Omental fat pad (tissue), 4 donors: Measurements from ENCODE around the gene HOXC6. TPM values are rescaled to one million over a fixed set of nuclear protein-coding genes. Genes with fewer than 3 reads are reported as not detected.

ENCODE experiments used
- ATAC-seq: fragments of 150-250 bp; one replicate; pipeline ENCODE4 v1.9.1; 2016; ENCODE audit warnings: mild to moderate bottlenecking, moderate library complexity; ENCODE audit not compliant: low FRiP score
- DNase-seq: peaks from one replicate; pipeline ENCODE4 v3.0.0-alpha.2; 2019; ENCODE audit warnings: low spot score
- total RNA-seq, 4 donors: library from RNA; depleted of rRNA; stranded (reverse); fragments of >200 nt; gene quantifications; one replicate each; pipeline ENCODE4 v1.1.0, GENCODE V29; 2016
- TF ChIP-seq, protein P1 (sequence below), 3 donors: fragments of 450-650 bp; IDR thresholded peaks; one replicate each; pipeline ENCODE4 v1.5.1; 2016 to 2017; ENCODE audit warnings: antibody characterized with exemption in 3 of 3, mild to moderate bottlenecking in 3 of 3, moderate library complexity in 2 of 3

The HOXC6 gene
- total RNA-seq, 4 donors from 2014 or later: 0.24 to 1.7 (median 1.2) TPM

DNA sequence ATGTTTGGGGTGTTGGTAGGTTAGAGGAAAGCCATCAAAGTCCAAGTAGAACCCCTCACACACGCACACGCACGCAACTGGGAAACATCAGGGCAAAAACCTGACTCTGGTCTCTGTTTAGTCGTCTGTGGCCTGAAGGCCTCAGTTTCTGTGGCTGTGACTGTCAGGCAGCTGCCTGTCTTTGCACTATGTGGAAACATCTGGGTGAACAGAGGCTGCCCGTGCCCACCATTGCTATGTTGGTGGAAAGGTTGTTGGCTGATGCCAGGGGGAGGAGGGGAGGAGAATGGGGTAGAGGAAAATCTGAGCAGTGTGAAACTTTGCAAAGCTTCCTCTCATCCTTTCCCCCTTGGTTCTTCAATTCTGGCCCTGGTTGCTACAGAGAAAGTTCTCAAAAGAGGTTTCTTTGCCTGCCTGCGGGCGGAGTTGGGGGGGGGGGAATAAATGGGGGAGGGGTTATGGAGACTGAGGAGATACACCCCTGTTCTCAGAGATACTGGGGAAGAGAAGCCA lies 35.8 kb upstream of the HOXC6 start:
- no peak for ATAC-seq

DNA sequence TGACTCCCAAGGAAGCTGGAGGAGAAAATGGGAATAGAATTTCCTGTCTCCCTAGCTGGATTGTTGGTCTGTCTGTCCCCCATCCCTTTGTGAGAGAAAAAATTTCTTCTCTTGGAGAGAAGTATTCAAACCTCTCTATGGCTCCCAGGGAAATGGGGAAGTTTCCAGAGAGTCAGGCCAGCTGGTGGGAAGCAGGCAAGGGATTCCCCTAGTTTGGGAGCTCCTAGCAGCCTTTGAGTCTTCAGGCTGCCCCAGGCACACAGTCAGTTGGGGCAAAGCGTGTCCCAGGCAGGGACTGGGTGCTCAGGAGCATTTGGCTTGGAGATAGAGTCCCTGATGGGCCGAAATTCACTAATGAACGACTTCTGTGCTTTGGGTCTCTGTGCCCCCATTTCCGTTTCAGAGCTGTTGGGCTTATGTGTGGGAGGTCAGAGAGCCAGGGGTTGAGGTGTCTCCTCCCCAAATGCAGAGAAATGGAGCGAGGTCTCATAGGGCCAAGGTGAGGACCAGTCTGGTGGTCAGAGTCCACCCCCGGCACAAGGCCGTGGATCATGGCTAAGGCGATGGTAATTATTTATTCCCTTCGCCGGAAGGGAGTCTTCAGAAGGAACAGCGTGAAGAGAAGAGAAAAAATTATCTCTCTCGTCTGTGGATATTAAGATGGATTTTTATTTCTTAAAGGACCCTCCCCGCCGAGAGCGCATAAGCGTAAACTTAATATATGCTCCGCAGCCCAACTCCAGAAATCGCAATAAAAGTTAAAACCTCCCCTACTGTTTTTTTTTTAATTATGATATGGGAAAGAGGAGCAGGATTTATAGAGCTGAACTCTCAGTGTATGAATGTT lies 34.9 kb upstream of the HOXC6 start:
- DNase-seq (no peak), ATAC-seq (no peak)
- TF ChIP-seq, protein P1, sequence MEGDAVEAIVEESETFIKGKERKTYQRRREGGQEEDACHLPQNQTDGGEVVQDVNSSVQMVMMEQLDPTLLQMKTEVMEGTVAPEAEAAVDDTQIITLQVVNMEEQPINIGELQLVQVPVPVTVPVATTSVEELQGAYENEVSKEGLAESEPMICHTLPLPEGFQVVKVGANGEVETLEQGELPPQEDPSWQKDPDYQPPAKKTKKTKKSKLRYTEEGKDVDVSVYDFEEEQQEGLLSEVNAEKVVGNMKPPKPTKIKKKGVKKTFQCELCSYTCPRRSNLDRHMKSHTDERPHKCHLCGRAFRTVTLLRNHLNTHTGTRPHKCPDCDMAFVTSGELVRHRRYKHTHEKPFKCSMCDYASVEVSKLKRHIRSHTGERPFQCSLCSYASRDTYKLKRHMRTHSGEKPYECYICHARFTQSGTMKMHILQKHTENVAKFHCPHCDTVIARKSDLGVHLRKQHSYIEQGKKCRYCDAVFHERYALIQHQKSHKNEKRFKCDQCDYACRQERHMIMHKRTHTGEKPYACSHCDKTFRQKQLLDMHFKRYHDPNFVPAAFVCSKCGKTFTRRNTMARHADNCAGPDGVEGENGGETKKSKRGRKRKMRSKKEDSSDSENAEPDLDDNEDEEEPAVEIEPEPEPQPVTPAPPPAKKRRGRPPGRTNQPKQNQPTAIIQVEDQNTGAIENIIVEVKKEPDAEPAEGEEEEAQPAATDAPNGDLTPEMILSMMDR (IDR thresholded peaks at IDR 0.05): no peak

More for the DNA sequence above, 35.8 kb upstream of the HOXC6 start:
- no peak for DNase-seq
- TF ChIP-seq, protein P1 (IDR thresholded peaks at IDR 0.05): no peak

DNA sequence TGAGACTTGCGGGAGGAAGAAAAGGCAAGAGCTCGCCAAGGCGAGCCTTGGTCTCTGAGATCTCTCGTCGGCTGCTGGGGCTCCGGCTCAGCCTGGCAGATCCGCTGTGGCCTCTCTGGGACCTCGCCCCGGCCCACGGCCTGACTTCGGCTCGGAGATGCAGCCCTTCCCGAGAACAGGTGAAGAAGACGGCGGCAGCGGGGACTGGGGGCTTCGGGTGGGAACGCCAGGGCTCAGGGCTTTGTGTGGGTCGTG lies 34.3 kb upstream of the HOXC6 start:
- TF ChIP-seq, protein P1 (IDR thresholded peaks at IDR 0.05): no peak
- no peak for DNase-seq

DNA sequence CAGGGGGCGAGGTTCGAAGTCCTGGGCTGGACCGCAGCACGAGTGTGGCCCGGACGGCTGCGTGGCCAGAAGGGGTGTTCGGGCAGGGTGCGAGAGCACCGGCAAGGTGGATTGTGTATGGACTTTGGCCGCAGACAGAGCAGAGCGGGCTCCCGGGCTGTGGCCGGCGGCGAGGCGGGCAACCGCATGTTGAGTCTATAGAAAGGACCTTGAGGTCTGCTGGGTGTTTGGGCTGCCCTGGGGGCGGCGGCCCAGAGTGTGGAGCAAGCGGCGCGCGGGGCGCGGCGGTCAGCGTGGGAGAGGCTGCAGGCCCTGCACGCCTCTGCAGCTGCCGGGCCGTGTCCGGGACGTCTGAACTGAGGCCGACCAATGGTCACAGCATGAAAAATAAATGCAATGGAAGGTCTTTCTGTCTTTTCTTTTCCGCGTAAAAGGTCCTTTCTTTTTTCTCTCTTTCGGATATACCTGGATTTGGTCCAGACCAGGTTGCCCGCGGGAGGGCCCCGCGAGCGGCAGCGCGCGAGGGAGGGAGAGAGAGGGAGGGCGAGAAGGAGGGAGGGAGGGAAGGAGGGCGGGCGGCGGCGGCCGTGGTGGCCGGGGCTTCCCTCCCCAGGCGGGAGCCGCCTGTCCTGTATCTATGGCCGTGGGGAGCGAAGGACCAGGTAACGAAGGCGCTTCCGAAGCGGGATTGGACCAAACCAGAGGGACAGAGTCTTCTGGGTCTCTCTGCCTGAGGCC lies 33.8 kb upstream of the HOXC6 start:
- DNase-seq: no peak
- ATAC-seq: peak; percentile 3
- TF ChIP-seq, protein P1 (IDR thresholded peaks at IDR 0.05): no peak

More for the DNA sequence above, 34.3 kb upstream of the HOXC6 start:
- ATAC-seq: no peak

DNA sequence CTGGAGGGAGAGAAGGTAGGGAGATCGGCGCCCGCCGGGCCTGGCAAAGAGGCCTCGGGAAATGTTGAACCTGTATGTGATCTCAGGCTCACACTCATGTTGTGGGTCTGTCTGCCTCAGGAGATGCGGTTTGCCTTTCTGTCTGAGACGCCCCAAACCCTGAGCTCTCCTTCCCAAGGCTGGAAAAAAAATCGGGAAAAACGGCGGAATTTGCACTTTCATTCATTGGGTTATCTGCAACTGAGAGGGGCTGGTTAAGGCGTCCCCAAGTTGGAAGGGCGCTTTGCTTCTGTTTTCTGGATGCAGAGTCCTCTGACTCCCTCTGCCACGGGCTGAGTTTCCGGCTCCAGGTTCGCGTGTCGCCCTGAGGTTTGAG lies 33.2 kb upstream of the HOXC6 start:
- DNase-seq: no peak
- peak; percentile 2 for ATAC-seq

DNA sequence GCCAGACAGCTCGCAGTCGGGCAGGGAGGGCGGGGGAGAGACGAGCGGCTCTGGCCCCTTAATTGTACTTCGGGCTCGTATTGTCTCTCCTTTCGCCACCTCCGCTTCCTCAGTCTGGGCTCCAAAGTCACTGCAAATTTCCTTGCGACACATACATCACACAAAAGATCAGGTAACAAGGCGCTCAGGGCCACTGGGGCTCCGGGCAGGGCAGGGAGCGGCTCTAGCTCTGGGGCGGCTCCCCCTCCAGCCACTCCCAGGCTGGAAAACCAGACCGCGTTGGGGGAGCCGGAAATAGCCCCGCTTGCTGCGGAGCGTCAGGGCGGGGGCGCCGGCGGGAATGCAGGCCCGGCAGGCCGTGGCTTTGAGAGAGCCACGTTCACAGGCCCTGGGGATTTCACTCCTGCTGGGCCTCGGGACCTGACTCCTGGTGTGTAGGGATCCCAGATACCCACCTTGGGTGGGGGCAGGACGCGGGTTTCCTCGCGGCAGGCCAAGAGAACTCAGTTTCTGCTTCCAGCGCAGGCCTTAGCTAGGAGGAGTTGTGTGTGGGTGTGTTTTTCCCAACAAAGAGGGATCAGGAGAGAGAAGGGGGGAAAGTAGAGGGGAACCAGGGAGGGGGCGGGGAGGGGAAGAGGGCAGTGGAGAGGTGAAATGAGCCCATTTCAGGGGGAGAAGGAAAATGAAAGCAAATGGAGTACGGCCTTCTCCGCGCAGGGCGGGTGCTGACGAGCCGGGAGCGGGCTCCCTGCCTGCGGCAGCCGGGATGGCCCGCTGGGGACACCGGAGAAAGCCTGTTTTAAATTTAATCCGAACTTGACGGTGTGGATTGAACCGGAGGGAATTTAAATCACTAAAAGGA lies 32.6 kb upstream of the HOXC6 start:
- no peak for DNase-seq
- ATAC-seq: no peak
- TF ChIP-seq, protein P1 (IDR thresholded peaks at IDR 0.05): no peak

More for the DNA sequence above, 33.2 kb upstream of the HOXC6 start:
- TF ChIP-seq, protein P1 (IDR thresholded peaks at IDR 0.05): no peak
